GM06990 (cell line): ENCODE data around the gene VAX1.
A peak's percentile ranks its signal among the peaks of the same experiment; 100 is the strongest.
"Not testable (repeated sequence)": the region's sequence is repeated elsewhere in the genome, so short reads cannot be mapped to it uniquely, and the experiment has no call there.

ENCODE experiments used
- DNase-seq: peaks from one replicate; pipeline ENCODE4 v3.0.0-alpha.2; 2011; ENCODE audit not compliant: insufficient read length; ENCODE audit errors: extremely low read depth
- H3K27me3 ChIP-seq: replicated peaks from 2 replicates; pipeline ENCODE4 v1.6.0; 2011; ENCODE audit warnings: low read length; ENCODE audit not compliant: control insufficient read depth, insufficient read depth
- H3K36me3 ChIP-seq: 2 replicates; pipeline ENCODE4 v1.5.1; 2011; ENCODE audit warnings: low read length; ENCODE audit not compliant: control insufficient read depth, insufficient read depth
- H3K4me3 ChIP-seq: replicated peaks from 2 replicates; pipeline ENCODE4 v1.5.1; 2011; ENCODE audit warnings: low read depth, mild to moderate bottlenecking, control low read depth, low read length
- TF ChIP-seq, protein P1 (sequence below): IDR thresholded peaks from 2 replicates; pipeline ENCODE4 v1.5.1; 2011; ENCODE audit warnings: low read length, control low read depth, mild to moderate bottlenecking, inconsistent platforms; ENCODE audit not compliant: insufficient read depth, poor library complexity, severe bottlenecking

VAX1 gene

DNA sequence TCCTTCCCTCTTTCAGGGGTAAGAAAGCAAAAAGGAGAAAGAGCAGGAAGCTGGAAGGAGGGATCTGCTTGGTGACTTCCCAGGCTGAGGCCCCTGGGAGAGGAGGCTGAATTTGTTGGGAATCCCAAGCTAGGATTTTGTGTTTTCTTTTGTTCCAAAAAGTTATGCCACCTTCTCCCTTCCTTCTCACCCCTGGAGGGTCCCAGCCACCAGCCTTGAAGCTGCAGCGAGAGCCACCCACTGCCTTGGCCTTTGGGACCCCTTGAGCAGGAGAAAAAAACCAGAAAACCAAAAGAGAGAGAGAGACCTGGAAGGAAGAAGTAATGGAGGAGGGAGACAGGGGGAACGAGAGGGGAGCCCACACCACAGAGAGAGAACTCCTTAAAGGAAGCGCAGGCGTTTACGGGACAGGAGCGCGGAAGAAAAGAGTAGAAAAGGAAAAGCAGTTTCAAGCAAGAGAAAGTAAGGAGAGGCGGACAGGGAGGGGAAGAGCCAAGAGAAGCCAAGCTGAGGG lies 7.2 kb downstream of the VAX1 start:
- H3K4me3 ChIP-seq, result no peak overlapping the region
- TF ChIP-seq, protein P1, sequence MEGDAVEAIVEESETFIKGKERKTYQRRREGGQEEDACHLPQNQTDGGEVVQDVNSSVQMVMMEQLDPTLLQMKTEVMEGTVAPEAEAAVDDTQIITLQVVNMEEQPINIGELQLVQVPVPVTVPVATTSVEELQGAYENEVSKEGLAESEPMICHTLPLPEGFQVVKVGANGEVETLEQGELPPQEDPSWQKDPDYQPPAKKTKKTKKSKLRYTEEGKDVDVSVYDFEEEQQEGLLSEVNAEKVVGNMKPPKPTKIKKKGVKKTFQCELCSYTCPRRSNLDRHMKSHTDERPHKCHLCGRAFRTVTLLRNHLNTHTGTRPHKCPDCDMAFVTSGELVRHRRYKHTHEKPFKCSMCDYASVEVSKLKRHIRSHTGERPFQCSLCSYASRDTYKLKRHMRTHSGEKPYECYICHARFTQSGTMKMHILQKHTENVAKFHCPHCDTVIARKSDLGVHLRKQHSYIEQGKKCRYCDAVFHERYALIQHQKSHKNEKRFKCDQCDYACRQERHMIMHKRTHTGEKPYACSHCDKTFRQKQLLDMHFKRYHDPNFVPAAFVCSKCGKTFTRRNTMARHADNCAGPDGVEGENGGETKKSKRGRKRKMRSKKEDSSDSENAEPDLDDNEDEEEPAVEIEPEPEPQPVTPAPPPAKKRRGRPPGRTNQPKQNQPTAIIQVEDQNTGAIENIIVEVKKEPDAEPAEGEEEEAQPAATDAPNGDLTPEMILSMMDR, result no peak
- H3K36me3 ChIP-seq, result no peaks in the 10 kb centered on the region
- no peaks in the 10 kb centered on the region; the same call in 1 of the 2 replicates for H3K27me3 ChIP-seq
- no peak for DNase-seq

DNA sequence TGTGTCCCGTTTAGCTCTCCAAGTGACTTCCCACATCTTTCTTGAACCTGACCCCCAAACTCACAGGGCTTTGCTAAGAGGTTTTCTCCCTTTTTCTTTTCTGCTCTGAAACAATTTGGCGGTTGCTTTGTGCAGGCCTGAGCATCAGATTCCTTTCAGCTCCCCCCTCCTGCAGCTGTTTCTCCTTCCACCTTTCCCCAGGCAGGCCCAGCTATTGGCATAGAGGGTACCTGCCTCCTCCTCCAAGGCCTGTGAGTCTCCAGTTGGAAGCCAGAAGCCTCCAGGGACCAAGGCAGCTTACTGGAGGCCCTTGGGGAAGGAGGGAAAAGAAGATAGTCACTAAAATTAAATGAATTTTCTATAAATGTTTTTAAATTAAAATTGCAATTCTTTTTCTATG lies 7.7 kb downstream of the VAX1 start:
- no peak for DNase-seq
- Histone ChIP-seq H3K4me3 (no peak overlapping the region), H3K36me3 (no peaks in the 10 kb centered on the region), H3K27me3 (no peaks in the 10 kb centered on the region; the same call in 1 of the 2 replicates)
- TF ChIP-seq, protein P1, result no peak

GRCh38 chr10:117126645-117127044 lies 11.4 kb downstream of the VAX1 start:
- DNase-seq, H3K36me3 ChIP-seq, H3K27me3 ChIP-seq, H3K4me3 ChIP-seq: not testable (repeated sequence)

GRCh38 chr10:117126034-117126433 lies 12.0 kb downstream of the VAX1 start:
- Histone ChIP-seq H3K27me3 (no peaks in the 10 kb centered on the region), H3K36me3 (no peaks in the 10 kb centered on the region), H3K4me3 (no peak overlapping the region)
- DNase-seq, result no peak
- TF ChIP-seq, protein P1, result no peak

DNA sequence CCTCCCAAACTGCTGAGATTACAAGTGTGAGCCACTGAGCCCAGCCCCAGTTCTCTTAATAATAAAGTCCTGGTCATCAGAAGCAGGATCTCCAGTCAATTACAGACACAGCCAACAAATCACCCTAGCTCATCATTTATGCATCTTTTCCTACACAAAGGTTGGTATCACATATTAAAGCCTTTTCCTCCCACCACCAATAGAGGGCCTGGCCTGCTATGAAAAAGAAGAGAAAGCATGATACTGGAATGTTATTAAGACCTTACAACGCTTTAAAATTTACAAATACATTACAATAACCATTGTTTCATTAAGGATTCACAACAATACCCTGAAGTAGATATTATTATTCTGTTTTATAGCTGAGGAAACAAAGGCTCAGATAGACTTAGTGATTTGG lies 25.9 kb downstream of the VAX1 start:
- Histone ChIP-seq H3K4me3 (no peak overlapping the region), H3K36me3 (no peaks in the 10 kb centered on the region), H3K27me3 (no peaks in the 10 kb centered on the region)
- TF ChIP-seq, protein P1, result peak; percentile 40
- no peak for DNase-seq

DNA sequence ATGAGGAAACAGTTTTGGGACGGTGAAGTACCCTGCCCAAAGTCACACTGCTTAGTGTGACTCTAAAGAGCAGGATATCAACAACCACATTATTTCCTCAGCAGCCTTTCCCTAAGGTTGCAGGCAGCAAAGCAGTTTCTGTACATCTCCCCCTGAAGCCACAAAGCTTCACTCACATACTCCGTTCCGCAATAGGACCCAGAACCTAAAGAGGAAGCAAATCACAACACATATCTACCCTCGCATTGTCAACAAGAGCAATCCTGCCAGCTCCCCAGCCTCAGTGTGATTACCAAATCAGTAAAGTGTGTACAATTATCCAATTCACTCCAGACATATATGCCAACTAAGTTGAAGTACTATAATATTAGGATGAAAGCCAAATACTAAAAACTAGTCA lies 30.8 kb downstream of the VAX1 start:
- no peaks in the 10 kb centered on the region for H3K27me3 ChIP-seq
- TF ChIP-seq, protein P1, result no peak
- no peak for DNase-seq
- no peaks in the 10 kb centered on the region for H3K36me3 ChIP-seq
- H3K4me3 ChIP-seq, result no peak overlapping the region
